HFFc6 (cell line): ENCODE measurements around the gene FHIP2A. TPM values are rescaled to one million over a fixed set of nuclear protein-coding genes. Genes with fewer than 3 reads are reported as not detected.

Source experiments
- DNase-seq: peaks from one replicate; pipeline ENCODE4 v3.0.0-alpha.2; 2018
- H3K27ac Mint-ChIP-seq: 2 replicates; pipeline ENCODE4 v1.8.0; 2020; ENCODE audit warnings: mild to moderate bottlenecking, mixed read lengths
- H3K27me3 Mint-ChIP-seq: 2 replicates; pipeline ENCODE4 v1.8.0; 2021; ENCODE audit warnings: mild to moderate bottlenecking, moderate library complexity, mixed read lengths; ENCODE audit not compliant: insufficient read depth
- H3K36me3 Mint-ChIP-seq: 2 replicates; pipeline ENCODE4 v1.8.0; 2021; ENCODE audit warnings: low read depth, mixed read lengths
- H3K4me1 Mint-ChIP-seq: 2 replicates; pipeline ENCODE4 v1.8.0; 2020; ENCODE audit warnings: low read depth, mixed read lengths
- H3K4me3 Mint-ChIP-seq: 2 replicates; pipeline ENCODE4 v1.8.0; 2020; ENCODE audit warnings: mild to moderate bottlenecking, moderate library complexity, mixed read lengths
- H3K9me3 Mint-ChIP-seq: 2 replicates; pipeline ENCODE4 v1.8.0; 2020; ENCODE audit warnings: mild to moderate bottlenecking, mixed read lengths
- CTCF ChIP-seq: fragments of 200-600 bp; sonication (generic); IDR thresholded peaks from 2 replicates; pipeline ENCODE4 v1.5.0; 2021; ENCODE audit warnings: antibody characterized with exemption, mild to moderate bottlenecking
- total RNA-seq, 6 experiments: library from RNA; stranded (reverse); fragmentation: NEBNext Ultra II Directional; extraction: Animal tissue kit (Norgen Biotek cat#: 25700); gene quantifications; 2 replicates in 1 of 6; 3 replicates in 5 of 6; pipeline ENCODE4 v1.2.3, GENCODE V29; 2021

The FHIP2A gene
- total RNA-seq, 6 experiments from 2014 or later, result 35.1 to 54.1 (median 42.6) TPM

DNA sequence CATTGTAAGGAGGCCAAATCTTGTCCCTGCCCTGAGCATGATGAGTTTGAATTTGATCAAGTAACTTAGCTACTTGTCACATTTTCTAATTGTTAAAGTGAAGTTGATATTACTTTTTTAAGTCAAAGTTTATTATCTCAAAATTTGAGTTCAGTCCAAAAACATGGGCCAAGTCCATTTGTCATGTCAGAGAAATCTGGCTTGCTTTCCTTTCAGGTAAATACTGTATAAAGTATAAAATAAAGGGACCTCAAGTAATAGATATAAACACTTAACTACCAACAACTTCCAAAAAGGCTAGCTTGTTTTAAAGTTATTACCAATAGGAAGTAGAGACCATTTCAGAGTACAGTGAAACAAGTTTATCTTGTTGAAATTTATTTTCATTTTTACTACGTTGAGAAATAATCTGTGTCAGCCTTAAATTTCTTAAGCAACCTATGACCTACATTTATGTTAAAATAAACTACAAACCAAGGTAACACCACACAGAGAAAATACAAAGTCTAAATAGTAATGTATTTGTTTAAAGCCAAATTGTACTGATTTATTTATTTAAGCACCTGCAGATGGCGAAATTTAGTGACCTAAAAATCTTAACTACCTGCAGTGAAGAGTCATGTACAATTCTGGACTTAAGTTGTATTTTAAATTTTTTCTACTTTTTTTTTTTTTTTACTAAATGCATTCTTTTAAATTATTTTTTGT, 36.5 kb downstream of the FHIP2A start:
- peak overlapping the region; percentile 90 for H3K27ac Mint-ChIP-seq
- H3K36me3 Mint-ChIP-seq, result peaks cover 52% of the 10 kb centered on the region
- H3K27me3 Mint-ChIP-seq, result no peaks in the 10 kb centered on the region; the same call in 1 of the 2 replicates
- no peak for TF ChIP-seq CTCF
- no peaks in the 10 kb centered on the region for H3K9me3 Mint-ChIP-seq
- peaks cover 65% of the 10 kb centered on the region for H3K4me1 Mint-ChIP-seq
- H3K4me3 Mint-ChIP-seq, result peak overlapping the region; percentile 79
- no peak for DNase-seq

DNA sequence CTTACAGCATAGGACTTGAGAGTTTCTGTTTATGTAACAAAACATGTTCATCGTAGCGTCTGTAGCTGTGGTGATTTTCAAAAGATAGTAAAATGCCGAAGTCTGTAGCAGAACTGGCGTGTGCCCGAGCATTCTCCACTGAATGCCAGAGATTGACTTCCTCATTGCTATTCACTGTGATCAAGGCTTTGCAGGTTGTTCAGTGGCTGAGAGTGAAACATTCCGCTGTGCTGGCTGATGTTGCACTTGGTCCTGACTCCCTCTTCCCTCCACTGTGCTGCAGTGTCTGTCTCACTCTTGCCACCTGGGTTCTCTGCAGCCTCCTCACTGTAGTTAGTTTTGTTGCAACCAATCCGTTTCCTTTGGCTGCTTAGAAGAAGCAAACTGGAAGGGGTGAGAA, 37.6 kb downstream of the FHIP2A start:
- H3K9me3 Mint-ChIP-seq, result no peaks in the 10 kb centered on the region
- peaks cover 58% of the 10 kb centered on the region for H3K4me1 Mint-ChIP-seq
- no peak for DNase-seq
- no peaks in the 10 kb centered on the region; the same call in 1 of the 2 replicates for H3K27me3 Mint-ChIP-seq
- no peak overlapping the region for H3K4me3 Mint-ChIP-seq
- TF ChIP-seq CTCF, result no peak
- H3K36me3 Mint-ChIP-seq, result peaks cover 46% of the 10 kb centered on the region
- no peak overlapping the region for H3K27ac Mint-ChIP-seq

DNA sequence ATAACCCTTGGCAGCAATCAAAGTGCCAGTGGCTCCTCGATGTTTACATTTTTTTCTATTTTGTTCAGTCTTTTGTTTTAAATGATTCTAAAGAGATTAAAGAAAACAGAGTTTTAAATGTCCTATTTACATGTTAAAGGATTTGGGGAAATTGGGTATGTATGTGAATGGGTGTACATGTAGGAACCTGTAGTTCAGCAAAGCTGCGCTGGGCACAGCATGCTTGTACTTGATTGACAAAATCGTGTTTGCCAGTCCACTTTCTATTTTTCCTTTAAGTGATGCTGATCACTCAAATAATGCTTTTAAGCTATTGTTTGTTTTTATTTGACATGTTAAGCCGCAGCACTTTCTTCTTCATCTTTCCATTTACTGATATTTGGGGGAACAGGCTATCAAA, 40.9 kb downstream of the FHIP2A start:
- H3K9me3 Mint-ChIP-seq, result no peaks in the 10 kb centered on the region
- H3K4me1 Mint-ChIP-seq, result peaks cover 48% of the 10 kb centered on the region
- H3K36me3 Mint-ChIP-seq, result peaks cover 51% of the 10 kb centered on the region
- TF ChIP-seq CTCF, result no peak
- DNase-seq, result no peak
- H3K27me3 Mint-ChIP-seq, result no peaks in the 10 kb centered on the region
- H3K4me3 Mint-ChIP-seq, result no peak overlapping the region
- no peak overlapping the region for H3K27ac Mint-ChIP-seq

GRCh38 chr10:114867365-114867764, 45.8 kb downstream of the FHIP2A start:
- TF ChIP-seq CTCF, result no peak
- Mint-ChIP-seq H3K9me3 (no peaks in the 10 kb centered on the region), H3K27ac (peak overlapping the region; percentile 70; the same call in 1 of the 2 replicates), H3K36me3 (peaks cover 36% of the 10 kb centered on the region), H3K27me3 (no peaks in the 10 kb centered on the region), H3K4me1 (peaks cover 67% of the 10 kb centered on the region), H3K4me3 (no peak overlapping the region)
- no peak for DNase-seq

- peak overlapping the region; percentile 29 for H3K4me3 Mint-ChIP-seq
- H3K4me1 Mint-ChIP-seq, result peaks cover 76% of the 10 kb centered on the region
- peaks cover 36% of the 10 kb centered on the region for H3K36me3 Mint-ChIP-seq
- H3K27ac Mint-ChIP-seq, result peak overlapping the region; percentile 70
- DNase-seq, result peak; percentile 47
- no peak for TF ChIP-seq CTCF
- no peaks in the 10 kb centered on the region for H3K27me3 Mint-ChIP-seq
- H3K9me3 Mint-ChIP-seq, result no peaks in the 10 kb centered on the region
Measured at GRCh38 chr10:114868870-114869519, 47.4 kb downstream of the FHIP2A start.
